Smooth muscle cell (in vitro differentiated cells): Measurements from ENCODE around the gene RBP3. TPM values are rescaled to one million over a fixed set of nuclear protein-coding genes. Genes with fewer than 3 reads are reported as not detected.

Experiments
- DNase-seq: peaks from one replicate; lab custom pipeline; 2025; ENCODE audit not compliant: unreplicated experiment; lab: John Stamatoyannopoulos, UW
- H2AFZ ChIP-seq: fragments of 200-600 bp; sonication (generic); 2 replicates; pipeline ENCODE4 v1.6.0; 2016; ENCODE audit warnings: antibody characterized with exemption, low read depth, mild to moderate bottlenecking
- H3F3A ChIP-seq: fragments of 200-600 bp; sonication (generic); 2 replicates; pipeline ENCODE4 v1.6.0; 2017; ENCODE audit warnings: antibody characterized with exemption, low read depth
- H3K27ac ChIP-seq: fragments of 200-600 bp; sonication (generic); 2 replicates; pipeline ENCODE4 v1.5.1; 2016; ENCODE audit warnings: low read depth, mild to moderate bottlenecking
- H3K27me3 ChIP-seq: fragments of 200-600 bp; sonication (generic); 2 replicates; pipeline ENCODE4 v1.6.1; 2016; ENCODE audit warnings: low read depth, mild to moderate bottlenecking
- H3K36me3 ChIP-seq: fragments of 200-600 bp; sonication (generic); 2 replicates; pipeline ENCODE4 v1.5.1; 2016; ENCODE audit warnings: low read depth
- H3K4me1 ChIP-seq: fragments of 200-600 bp; sonication (generic); 2 replicates; pipeline ENCODE4 v1.5.1; 2016; ENCODE audit warnings: low read depth
- H3K4me2 ChIP-seq: fragments of 200-600 bp; sonication (generic); 2 replicates; pipeline ENCODE4 v1.6.0; 2016; ENCODE audit warnings: mild to moderate bottlenecking
- H3K4me3 ChIP-seq: fragments of 200-600 bp; sonication (generic); 2 replicates; pipeline ENCODE4 v1.5.1; 2016; ENCODE audit warnings: mild to moderate bottlenecking
- H3K79me2 ChIP-seq: fragments of 200-600 bp; sonication (generic); 2 replicates; pipeline ENCODE4 v1.6.0; 2016; ENCODE audit warnings: low read depth, mild to moderate bottlenecking
- H3K9ac ChIP-seq: fragments of 200-600 bp; sonication (generic); 2 replicates; pipeline ENCODE4 v1.6.0; 2016; ENCODE audit warnings: low read depth
- H3K9me3 ChIP-seq: fragments of 200-600 bp; sonication (generic); replicated peaks from 2 replicates; pipeline ENCODE4 v1.5.1; 2016; ENCODE audit warnings: low read depth
- H4K20me1 ChIP-seq: fragments of 200-600 bp; sonication (generic); 2 replicates; pipeline ENCODE4 v1.6.0; 2016; ENCODE audit warnings: low read depth
- CTCF ChIP-seq: fragments of 200-600 bp; sonication (generic); IDR thresholded peaks from 2 replicates; pipeline ENCODE4 v1.5.1; 2017; ENCODE audit warnings: borderline replicate concordance, mild to moderate bottlenecking, antibody characterized with exemption; ENCODE audit not compliant: insufficient read depth, poor library complexity, severe bottlenecking
- WGBS: methylation state at CpG from one replicate; pipeline ENCODE4 v1.1.7; 2016; ENCODE audit warnings: low lambda C conversion rate; 5-methylcytosine and 5-hydroxymethylcytosine counted together
- polyA plus RNA-seq: library from polyadenylated mRNA; unstranded; fragments of >200 nt; fragmentation: Nextera tagmentation; extraction: Ambion mirVana; gene quantifications from 2 replicates; pipeline ENCODE4 v1.2.1, GENCODE V29; 2016
- total RNA-seq: library from RNA; depleted of rRNA; stranded (reverse); fragments of >200 nt; gene quantifications from 2 replicates; pipeline ENCODE4 v1.2.3, GENCODE V29; 2014

The RBP3 gene
- total and polyA plus RNA-seq, 2 experiments from 2014 or later: not detected

GRCh38 chr10:47405857-47406547 lies 57.8 kb downstream of the RBP3 start:
- no peak for DNase-seq
- H3K27me3 ChIP-seq: no peaks in the 10 kb centered on the region
- H3F3A ChIP-seq: no peaks in the 10 kb centered on the region
- H3K27ac ChIP-seq: no peak overlapping the region
- 91% methylated on average over 11 of the region's 11 CpGs for WGBS
- no peak overlapping the region for H3K9ac ChIP-seq
- no peak overlapping the region for H2AFZ ChIP-seq
- H3K36me3 ChIP-seq: no peaks in the 10 kb centered on the region
- no peaks in the 10 kb centered on the region for H3K9me3 ChIP-seq
- H3K4me2 ChIP-seq: no peak overlapping the region
- no peak for TF ChIP-seq CTCF
- H4K20me1 ChIP-seq: no peaks in the 10 kb centered on the region
- H3K4me1 ChIP-seq: no peaks in the 10 kb centered on the region
- no peaks in the 10 kb centered on the region for H3K79me2 ChIP-seq
- H3K4me3 ChIP-seq: no peak overlapping the region

GRCh38 chr10:47406548-47406869 lies 58.3 kb downstream of the RBP3 start:
- DNase-seq: no peak
- Histone ChIP-seq H3K9me3 (no peaks in the 10 kb centered on the region), H3F3A (no peaks in the 10 kb centered on the region), H2AFZ (no peak overlapping the region), H3K4me3 (no peak overlapping the region), H3K79me2 (no peaks in the 10 kb centered on the region), H3K4me2 (no peak overlapping the region), H3K9ac (no peak overlapping the region), H3K36me3 (no peaks in the 10 kb centered on the region), H4K20me1 (no peaks in the 10 kb centered on the region), H3K4me1 (no peaks in the 10 kb centered on the region), H3K27me3 (no peaks in the 10 kb centered on the region), H3K27ac (no peak overlapping the region)
- TF ChIP-seq CTCF: no peak
- WGBS: 87% methylated on average over 4 of the region's 4 CpGs

GRCh38 chr10:47406870-47407691 lies 58.9 kb downstream of the RBP3 start:
- H3K9ac ChIP-seq: no peak overlapping the region
- no peak overlapping the region for H3K4me2 ChIP-seq
- H4K20me1 ChIP-seq: no peaks in the 10 kb centered on the region
- no peaks in the 10 kb centered on the region for H3K36me3 ChIP-seq
- no peak overlapping the region for H3K4me3 ChIP-seq
- H3K27ac ChIP-seq: no peak overlapping the region
- no peak for TF ChIP-seq CTCF
- no peaks in the 10 kb centered on the region for H3K4me1 ChIP-seq
- 69% methylated on average over 9 of the region's 9 CpGs for WGBS
- DNase-seq: no peak
- no peaks in the 10 kb centered on the region for H3K9me3 ChIP-seq
- H3K79me2 ChIP-seq: no peaks in the 10 kb centered on the region
- no peak overlapping the region for H2AFZ ChIP-seq
- H3K27me3 ChIP-seq: no peaks in the 10 kb centered on the region
- no peaks in the 10 kb centered on the region for H3F3A ChIP-seq

Other genes with a start within 250 kb of the RBP3 start
- gene GDF10, start 48.2 kb upstream of the RBP3 start, total RNA-seq: 0.58 and 1.4 TPM in 2 replicates
- gene GDF10, start 48.2 kb upstream of the RBP3 start, polyA plus RNA-seq: 1.2 and 1.5 TPM in 2 replicates
- not detected in 2 replicates for gene GDF2, start 25.9 kb upstream of the RBP3 start, total RNA-seq
- 1.3 TPM in 1 of 2 replicates, not detected in the other for gene GDF2, start 25.9 kb upstream of the RBP3 start, polyA plus RNA-seq
- gene ZNF488, start 35.9 kb downstream of the RBP3 start, total RNA-seq: 0.31 and 1.1 TPM in 2 replicates
- gene ZNF488, start 35.9 kb downstream of the RBP3 start, polyA plus RNA-seq: 3.1 TPM in 1 of 2 replicates, not detected in the other
- gene ANXA8, start 135.8 kb downstream of the RBP3 start, total RNA-seq: 50.1 and 55.1 TPM in 2 replicates
- gene ANXA8, start 135.8 kb downstream of the RBP3 start, polyA plus RNA-seq: 17.1 and 80.1 TPM in 2 replicates
- gene FAM25G, start 143.3 kb downstream of the RBP3 start, total RNA-seq: not detected in 2 replicates
- not detected in 2 replicates for gene FAM25G, start 143.3 kb downstream of the RBP3 start, polyA plus RNA-seq
- 5.3 and 7.9 TPM in 2 replicates for gene AGAP9, start 175.3 kb downstream of the RBP3 start, total RNA-seq
- gene AGAP9, start 175.3 kb downstream of the RBP3 start, polyA plus RNA-seq: 2.6 and 5.0 TPM in 2 replicates